Mammary epithelial cell (primary cell): ENCODE measurements around the gene LRRC18.

Experiments
- CTCF ChIP-seq, 2 donors: IDR thresholded peaks in 1 of 2; conservative IDR thresholded peaks in 1 of 2; 2 replicates each; pipeline ENCODE4 v1.5.1; 2011 to 2012; ENCODE audit warnings: inconsistent platforms in 2 of 2, low read length in 2 of 2, mild to moderate bottlenecking in 2 of 2, control low read depth in 1 of 2, low read depth in 1 of 2; ENCODE audit not compliant: insufficient read depth in 1 of 2; ENCODE audit errors: extremely low read depth in 1 of 2
- EZH2 ChIP-seq: IDR thresholded peaks from 2 replicates; pipeline ENCODE4 v1.6.1; 2012; ENCODE audit warnings: low read length, inconsistent platforms, borderline replicate concordance

GRCh38 chr10:48907730-48908129, 31.9 kb downstream of the LRRC18 start:
- TF ChIP-seq CTCF (conservative IDR thresholded peaks at IDR 0.05 in 1 of 2, IDR thresholded peaks at IDR 0.05 in 1 of 2; ENCODE audit: extremely low read depth in 1 of 2, insufficient read depth in 1 of 2, low read depth in 1 of 2, low read length in 2 of 2) = no peak
- no peak for TF ChIP-seq EZH2
